Measurements from ENCODE around the gene KHSRP. TPM values are rescaled to one million over a fixed set of nuclear protein-coding genes. Genes with fewer than 3 reads are reported as not detected.

Gene KHSRP
- total and polyA plus RNA-seq, 10 of the 15 experiments (the other 5 are each of a cell fraction or from before 2014, with no cell fraction given) = 4.8 to 440 (median 82.0) TPM

GRCh38 chr19:6460099-6460884 is 35.7 kb upstream of the KHSRP start (continued):
- TF ChIP-seq EED (IDR thresholded peaks at IDR 0.05; ENCODE audit: low read depth) (peak; percentile 71), ZBTB33 (IDR thresholded peaks at IDR 0.05) (no peak), ZNF687 (IDR thresholded peaks at IDR 0.05) (peak; percentile 67), REST (IDR thresholded peaks at IDR 0.05; ENCODE audit: low read depth, low read length) (no peak), RELA (IDR thresholded peaks at IDR 0.05; ENCODE audit: borderline replicate concordance, partially characterized antibody) (peak; percentile 84), RCOR1 (conservative IDR thresholded peaks at IDR 0.05; ENCODE audit: low read depth, low read length) (no peak), CBX5 (IDR thresholded peaks at IDR 0.05; ENCODE audit: low read depth) (no peak), SMAD1 (IDR thresholded peaks at IDR 0.05; ENCODE audit: low read depth, partially characterized antibody) (no peak), HSF1 (IDR thresholded peaks at IDR 0.05; ENCODE audit: low read depth, low read length) (no peak), ZNF217 (IDR thresholded peaks at IDR 0.05) (peak; percentile 97), TCF7 (IDR thresholded peaks at IDR 0.05; ENCODE audit: borderline replicate concordance) (no peak), NFYB (IDR thresholded peaks at IDR 0.05; ENCODE audit: insufficient read depth, low read depth, low read length) (no peak), RAD51 (IDR thresholded peaks at IDR 0.05) (no peak; the same call in 1 of the 2 replicates), PAX5 (IDR thresholded peaks at IDR 0.05; ENCODE audit: borderline replicate concordance, low read depth, low read length) (peak; percentile 59), YBX1 (IDR thresholded peaks at IDR 0.05) (no peak), IKZF1 (conservative IDR thresholded peaks at IDR 0.05) (peak; percentile 93), RELB (IDR thresholded peaks at IDR 0.05; ENCODE audit: low read depth) (peak; percentile 96)

Data from GM12878 (cell line).